SU-DHL-6 (cell line): ENCODE results near the gene RPL22.

Source experiments
- H2AFZ ChIP-seq: fragments of 200-600 bp; sonication (generic); 2 replicates; pipeline ENCODE4 v1.6.1; 2014; ENCODE audit warnings: low read depth, mild to moderate bottlenecking, moderate library complexity, mixed read lengths, antibody characterized with exemption, low read length; ENCODE audit not compliant: severe bottlenecking
- H3F3A ChIP-seq: fragments of 200-600 bp; shearing (Covaris generic); 2 replicates; pipeline ENCODE4 v1.6.0; 2016; ENCODE audit warnings: antibody characterized with exemption, mild to moderate bottlenecking; ENCODE audit not compliant: insufficient read depth
- H3K27ac ChIP-seq: fragments of 200-600 bp; sonication (generic); 2 replicates; pipeline ENCODE4 v1.5.1; 2016; ENCODE audit warnings: low read depth, mild to moderate bottlenecking, low read length, moderate library complexity, mixed read lengths
- H3K27me3 ChIP-seq: fragments of 200-600 bp; sonication (generic), shearing (Covaris generic); 2 replicates; pipeline ENCODE4 v1.6.0; 2014; ENCODE audit warnings: mild to moderate bottlenecking, low read length
- H3K36me3 ChIP-seq: fragments of 200-600 bp; sonication (generic); 2 replicates; pipeline ENCODE4 v1.6.1; 2014; ENCODE audit warnings: mild to moderate bottlenecking, low read length, mixed read lengths
- H3K4me2 ChIP-seq: fragments of 300-600, 200-600 bp; shearing (Covaris generic), sonication (generic); 2 replicates; pipeline ENCODE4 v1.6.0; 2014; ENCODE audit warnings: low read length, low read depth, mild to moderate bottlenecking; ENCODE audit not compliant: poor library complexity, severe bottlenecking
- H3K4me3 ChIP-seq: fragments of 200-600 bp; sonication (generic); 2 replicates; pipeline ENCODE4 v1.5.1; 2014; ENCODE audit warnings: antibody characterized with exemption, low read length, mild to moderate bottlenecking, mixed read lengths; ENCODE audit not compliant: insufficient read depth, poor library complexity, severe bottlenecking
- H3K79me2 ChIP-seq: fragments of 200-600 bp; sonication (generic); 2 replicates; pipeline ENCODE4 v1.6.1; 2014; ENCODE audit warnings: mild to moderate bottlenecking, low read length, moderate library complexity; ENCODE audit not compliant: insufficient read depth
- H3K9ac ChIP-seq: fragments of 200-600 bp; sonication (generic); 2 replicates; pipeline ENCODE4 v1.7.0; 2014; ENCODE audit warnings: mild to moderate bottlenecking, low read length
- H3K9me2 ChIP-seq: fragments of 200-600 bp; sonication (generic); replicated peaks from 2 replicates; pipeline ENCODE4 v1.6.1; 2014; ENCODE audit warnings: low read length; ENCODE audit not compliant: insufficient read depth
- H3K9me3 ChIP-seq: fragments of 200-600 bp; sonication (generic); 2 replicates; pipeline ENCODE4 v1.6.1; 2014; ENCODE audit warnings: low read length, mixed read lengths; ENCODE audit not compliant: insufficient read depth
- H4K20me1 ChIP-seq: fragments of 200-600 bp; sonication (generic); 2 replicates; pipeline ENCODE4 v1.6.1; 2014; ENCODE audit warnings: low read depth, mild to moderate bottlenecking, antibody characterized with exemption, low read length, moderate library complexity, mixed read lengths
- CTCF ChIP-seq: fragments of 200-600 bp; sonication (generic); IDR thresholded peaks from one replicate; pipeline ENCODE4 v1.5.1; 2017; ENCODE audit warnings: antibody characterized with exemption, mild to moderate bottlenecking, low read length, moderate library complexity; ENCODE audit not compliant: insufficient read depth, poor library complexity, severe bottlenecking
- EZH2phosphoT487 ChIP-seq: fragments of 200-600 bp; sonication (generic), shearing (Covaris generic); conservative IDR thresholded peaks from 2 replicates; pipeline ENCODE4 v1.6.1; 2018; ENCODE audit warnings: mild to moderate bottlenecking, antibody characterized with exemption, low read length, moderate library complexity, mixed read lengths

Gene RPL22

GRCh38 chr1:6151291-6151822 lies 48.0 kb downstream of the RPL22 start:
- Histone ChIP-seq H3K9me2 (no peaks in the 10 kb centered on the region), H2AFZ (no peak overlapping the region), H4K20me1 (no peaks in the 10 kb centered on the region), H3K79me2 (no peaks in the 10 kb centered on the region), H3K4me3 (no peak overlapping the region), H3K9me3 (no peaks in the 10 kb centered on the region), H3K9ac (no peak overlapping the region), H3K27me3 (no peaks in the 10 kb centered on the region), H3K4me2 (no peak overlapping the region), H3K27ac (no peak overlapping the region), H3K36me3 (no peaks in the 10 kb centered on the region), H3F3A (no peaks in the 10 kb centered on the region)
- no peak for TF ChIP-seq CTCF
- no peak for TF ChIP-seq EZH2phosphoT487

DNA sequence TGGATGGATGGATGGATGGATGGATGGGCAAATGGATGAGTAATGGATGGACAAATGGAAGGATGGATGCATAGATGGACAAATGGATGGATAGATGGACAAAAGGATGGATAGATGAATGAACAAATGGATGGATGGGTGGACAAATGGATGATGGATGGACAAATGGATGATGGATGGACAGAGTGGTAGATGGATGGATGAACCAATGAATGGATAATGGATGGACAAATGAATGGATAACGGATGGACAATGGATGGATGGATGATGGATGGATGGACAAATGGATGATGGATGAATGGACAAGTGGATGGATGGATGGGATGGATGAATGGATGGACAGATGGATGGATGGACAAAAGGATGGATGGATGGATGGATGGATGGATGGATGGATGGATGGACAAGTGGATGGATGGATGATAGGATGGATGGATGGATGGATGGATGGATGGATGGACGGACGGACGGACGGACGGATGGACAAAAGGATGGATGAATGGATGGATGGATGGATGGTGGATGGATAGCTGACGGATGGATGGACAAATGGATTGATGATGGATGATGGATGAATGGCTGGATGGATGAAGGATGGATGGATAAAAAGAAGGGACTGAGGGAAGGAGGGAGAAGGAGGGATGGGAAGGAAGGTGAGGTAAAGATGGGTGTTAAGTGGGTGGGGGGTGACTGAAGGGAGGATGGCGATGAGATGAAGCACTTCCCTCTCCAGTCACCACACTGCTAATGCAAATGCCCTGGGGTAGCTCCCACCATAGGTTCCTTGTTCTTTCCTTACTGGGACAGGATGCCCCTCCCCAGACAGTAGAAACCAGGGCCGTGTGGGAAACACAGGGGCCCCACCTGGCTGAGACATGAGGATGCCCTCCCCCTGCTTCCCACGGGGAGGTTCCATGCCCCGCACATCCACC lies 49.1 kb downstream of the RPL22 start:
- Histone ChIP-seq H3K9ac (no peak overlapping the region), H3K27me3 (no peaks in the 10 kb centered on the region), H3K9me3 (no peaks in the 10 kb centered on the region), H2AFZ (no peak overlapping the region), H3K27ac (no peak overlapping the region), H3K79me2 (no peaks in the 10 kb centered on the region), H3K9me2 (no peaks in the 10 kb centered on the region), H3K4me2 (no peak overlapping the region), H3K36me3 (no peaks in the 10 kb centered on the region), H3F3A (no peaks in the 10 kb centered on the region), H3K4me3 (no peak overlapping the region), H4K20me1 (no peaks in the 10 kb centered on the region)
- TF ChIP-seq CTCF = no peak
- no peak for TF ChIP-seq EZH2phosphoT487

- Histone ChIP-seq H2AFZ (no peak overlapping the region), H3K4me2 (no peak overlapping the region), H3K27me3 (no peaks in the 10 kb centered on the region), H3K79me2 (no peaks in the 10 kb centered on the region), H4K20me1 (no peaks in the 10 kb centered on the region), H3K27ac (no peak overlapping the region), H3K9ac (no peak overlapping the region), H3K4me3 (no peak overlapping the region), H3K9me3 (no peaks in the 10 kb centered on the region), H3K9me2 (no peaks in the 10 kb centered on the region), H3F3A (no peaks in the 10 kb centered on the region), H3K36me3 (no peaks in the 10 kb centered on the region)
- TF ChIP-seq EZH2phosphoT487 (no peak), CTCF (no peak)
Measured at GRCh38 chr1:6149597-6149996, 49.8 kb downstream of the RPL22 start.
